ENCODE measurements around the gene CHGA.

CHGA gene

GRCh38 chr14:92929689-92930608 lies 7.0 kb downstream of the CHGA start:
- Histone ChIP-seq H3K4me3 (ENCODE audit: low read length) (no peak overlapping the region), H3K9ac (ENCODE audit: low read length) (no peak overlapping the region), H3K23ac (ENCODE audit: low read length) (no peak overlapping the region), H2BK15ac (replicated peaks; ENCODE audit: low read depth) (no peak overlapping the region), H2BK5ac (ENCODE audit: low read length) (no peak overlapping the region), H3K79me1 (ENCODE audit: low read length) (no peaks in the 10 kb centered on the region), H3K18ac (ENCODE audit: low read length) (no peak overlapping the region), H3K4me1 (ENCODE audit: control insufficient read depth, low read depth, low read length) (no peaks in the 10 kb centered on the region), H3K4ac (ENCODE audit: low read depth, low read length) (no peak overlapping the region), H3K4me2 (ENCODE audit: low read length) (no peak overlapping the region), H3K36me3 (ENCODE audit: control insufficient read depth, insufficient read depth, low read length) (no peaks in the 10 kb centered on the region), H4K8ac (ENCODE audit: low read depth, low read length) (no peak overlapping the region), H2BK120ac (ENCODE audit: low read depth, low read length) (no peak overlapping the region), H3K56ac (ENCODE audit: low read length) (no peak overlapping the region), H4K5ac (ENCODE audit: low read length) (no peak overlapping the region), H2AK5ac (ENCODE audit: low read length) (no peak overlapping the region), H3K79me2 (ENCODE audit: control insufficient read depth, insufficient read depth, low read length) (no peaks in the 10 kb centered on the region), H3K27ac (ENCODE audit: low read depth, low read length) (no peak overlapping the region), H3K27me3 (ENCODE audit: insufficient read depth, low read length, poor library complexity) (no peaks in the 10 kb centered on the region)
- no peak for DNase-seq
- WGBS (ENCODE audit: extremely low coverage, insufficient coverage, low lambda C conversion rate) = no CpG with 5 or more reads among the region's 20 CpGs

DNA sequence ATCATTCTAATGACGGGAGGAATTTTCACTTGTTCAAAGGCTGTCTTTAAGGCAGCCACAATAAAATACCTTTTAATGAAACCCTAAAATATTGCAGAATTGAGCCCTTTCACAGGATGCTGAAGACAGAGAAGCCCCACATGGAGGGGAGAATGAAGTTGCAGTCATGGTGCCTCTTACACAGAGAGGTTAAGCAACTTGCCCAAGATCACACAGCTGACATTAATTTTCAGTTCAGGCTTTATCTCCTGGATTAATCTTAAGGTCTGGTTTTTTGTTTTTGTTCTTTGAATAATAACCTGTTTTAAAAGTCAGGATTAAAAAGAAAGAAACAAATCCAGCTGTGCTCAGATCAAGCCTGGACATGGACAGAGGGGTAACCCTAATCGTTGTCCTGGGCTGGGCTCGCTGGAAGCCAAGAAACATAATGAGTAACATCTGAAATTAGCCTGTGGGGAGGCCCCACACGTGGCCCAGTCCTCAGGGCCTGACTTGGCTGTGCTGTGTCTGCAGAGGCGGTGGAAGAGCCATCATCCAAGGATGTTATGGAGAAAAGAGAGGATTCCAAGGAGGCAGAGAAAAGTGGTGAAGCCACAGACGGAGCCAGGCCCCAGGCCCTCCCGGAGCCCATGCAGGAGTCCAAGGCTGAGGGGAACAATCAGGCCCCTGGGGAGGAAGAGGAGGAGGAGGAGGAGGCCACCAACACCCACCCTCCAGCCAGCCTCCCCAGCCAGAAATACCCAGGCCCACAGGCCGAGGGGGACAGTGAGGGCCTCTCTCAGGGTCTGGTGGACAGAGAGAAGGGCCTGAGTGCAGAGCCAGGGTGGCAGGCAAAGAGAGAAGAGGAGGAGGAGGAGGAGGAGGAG lies 8.0 kb downstream of the CHGA start:
- no peak overlapping the region for H2AK5ac ChIP-seq (ENCODE audit: low read length)
- H3K27me3 ChIP-seq (ENCODE audit: insufficient read depth, low read length, poor library complexity) = no peaks in the 10 kb centered on the region
- H4K5ac ChIP-seq (ENCODE audit: low read length) = no peak overlapping the region
- H2BK5ac ChIP-seq (ENCODE audit: low read length) = no peak overlapping the region
- H4K8ac ChIP-seq (ENCODE audit: low read depth, low read length) = no peak overlapping the region
- H3K4ac ChIP-seq (ENCODE audit: low read depth, low read length) = no peak overlapping the region
- WGBS (ENCODE audit: extremely low coverage, insufficient coverage, low lambda C conversion rate) = no CpG with 5 or more reads among the region's 8 CpGs
- no peaks in the 10 kb centered on the region for H3K79me2 ChIP-seq (ENCODE audit: control insufficient read depth, insufficient read depth, low read length)
- no peak overlapping the region for H3K4me3 ChIP-seq (ENCODE audit: low read length)
- H3K56ac ChIP-seq (ENCODE audit: low read length) = no peak overlapping the region
- H2BK120ac ChIP-seq (ENCODE audit: low read depth, low read length) = no peak overlapping the region
- H2BK15ac ChIP-seq (replicated peaks; ENCODE audit: low read depth) = no peak overlapping the region
- no peak overlapping the region for H3K23ac ChIP-seq (ENCODE audit: low read length)
- H3K79me1 ChIP-seq (ENCODE audit: low read length) = no peaks in the 10 kb centered on the region
- H3K18ac ChIP-seq (ENCODE audit: low read length) = no peak overlapping the region
- H3K27ac ChIP-seq (ENCODE audit: low read depth, low read length) = no peak overlapping the region
- no peaks in the 10 kb centered on the region for H3K36me3 ChIP-seq (ENCODE audit: control insufficient read depth, insufficient read depth, low read length)
- no peaks in the 10 kb centered on the region for H3K4me1 ChIP-seq (ENCODE audit: control insufficient read depth, low read depth, low read length)
- H3K4me2 ChIP-seq (ENCODE audit: low read length) = no peak overlapping the region
- H3K9ac ChIP-seq (ENCODE audit: low read length) = no peak overlapping the region
- no peak for DNase-seq

GRCh38 chr14:92931681-92932447 lies 8.9 kb downstream of the CHGA start:
- Histone ChIP-seq H3K56ac (ENCODE audit: low read length) (no peak overlapping the region), H3K27me3 (ENCODE audit: insufficient read depth, low read length, poor library complexity) (no peaks in the 10 kb centered on the region), H3K36me3 (ENCODE audit: control insufficient read depth, insufficient read depth, low read length) (no peaks in the 10 kb centered on the region), H3K23ac (ENCODE audit: low read length) (no peak overlapping the region), H2BK120ac (ENCODE audit: low read depth, low read length) (no peak overlapping the region), H3K18ac (ENCODE audit: low read length) (no peak overlapping the region), H2BK15ac (replicated peaks; ENCODE audit: low read depth) (no peak overlapping the region), H4K8ac (ENCODE audit: low read depth, low read length) (no peak overlapping the region), H3K79me2 (ENCODE audit: control insufficient read depth, insufficient read depth, low read length) (no peaks in the 10 kb centered on the region), H3K4me3 (ENCODE audit: low read length) (no peak overlapping the region), H3K4me2 (ENCODE audit: low read length) (no peak overlapping the region), H4K5ac (ENCODE audit: low read length) (no peak overlapping the region), H3K4me1 (ENCODE audit: control insufficient read depth, low read depth, low read length) (no peaks in the 10 kb centered on the region), H3K4ac (ENCODE audit: low read depth, low read length) (no peak overlapping the region), H2AK5ac (ENCODE audit: low read length) (no peak overlapping the region), H3K79me1 (ENCODE audit: low read length) (no peaks in the 10 kb centered on the region), H3K27ac (ENCODE audit: low read depth, low read length) (no peak overlapping the region), H3K9ac (ENCODE audit: low read length) (no peak overlapping the region), H2BK5ac (ENCODE audit: low read length) (no peak overlapping the region)
- no CpG with 5 or more reads among the region's 18 CpGs for WGBS (ENCODE audit: extremely low coverage, insufficient coverage, low lambda C conversion rate)
- DNase-seq = no peak

GRCh38 chr14:92932448-92933395 lies 9.8 kb downstream of the CHGA start:
- Histone ChIP-seq H4K5ac (ENCODE audit: low read length) (no peak overlapping the region), H3K56ac (ENCODE audit: low read length) (no peak overlapping the region), H3K4me2 (ENCODE audit: low read length) (no peak overlapping the region), H3K9ac (ENCODE audit: low read length) (no peak overlapping the region), H3K79me2 (ENCODE audit: control insufficient read depth, insufficient read depth, low read length) (no peaks in the 10 kb centered on the region), H3K27ac (ENCODE audit: low read depth, low read length) (no peak overlapping the region), H3K23ac (ENCODE audit: low read length) (no peak overlapping the region), H3K4ac (ENCODE audit: low read depth, low read length) (no peak overlapping the region), H3K4me3 (ENCODE audit: low read length) (no peak overlapping the region), H2AK5ac (ENCODE audit: low read length) (no peak overlapping the region), H4K8ac (ENCODE audit: low read depth, low read length) (no peak overlapping the region), H3K36me3 (ENCODE audit: control insufficient read depth, insufficient read depth, low read length) (no peaks in the 10 kb centered on the region), H2BK120ac (ENCODE audit: low read depth, low read length) (no peak overlapping the region), H3K27me3 (ENCODE audit: insufficient read depth, low read length, poor library complexity) (no peaks in the 10 kb centered on the region), H3K79me1 (ENCODE audit: low read length) (no peaks in the 10 kb centered on the region), H2BK5ac (ENCODE audit: low read length) (no peak overlapping the region), H2BK15ac (replicated peaks; ENCODE audit: low read depth) (no peak overlapping the region), H3K4me1 (ENCODE audit: control insufficient read depth, low read depth, low read length) (no peaks in the 10 kb centered on the region), H3K18ac (ENCODE audit: low read length) (no peak overlapping the region)
- DNase-seq = no peak
- no CpG with 5 or more reads among the region's 35 CpGs for WGBS (ENCODE audit: extremely low coverage, insufficient coverage, low lambda C conversion rate)

- H2AK5ac ChIP-seq (ENCODE audit: low read length) = no peak overlapping the region
- no peak overlapping the region for H3K18ac ChIP-seq (ENCODE audit: low read length)
- no peak for DNase-seq
- H3K4me3 ChIP-seq (ENCODE audit: low read length) = no peak overlapping the region
- no peaks in the 10 kb centered on the region for H3K4me1 ChIP-seq (ENCODE audit: control insufficient read depth, low read depth, low read length)
- H3K27me3 ChIP-seq (ENCODE audit: insufficient read depth, low read length, poor library complexity) = no peaks in the 10 kb centered on the region
- H4K8ac ChIP-seq (ENCODE audit: low read depth, low read length) = no peak overlapping the region
- H3K9ac ChIP-seq (ENCODE audit: low read length) = no peak overlapping the region
- H3K79me2 ChIP-seq (ENCODE audit: control insufficient read depth, insufficient read depth, low read length) = no peaks in the 10 kb centered on the region
- H3K56ac ChIP-seq (ENCODE audit: low read length) = no peak overlapping the region
- H4K5ac ChIP-seq (ENCODE audit: low read length) = no peak overlapping the region
- H2BK5ac ChIP-seq (ENCODE audit: low read length) = no peak overlapping the region
- H3K23ac ChIP-seq (ENCODE audit: low read length) = no peak overlapping the region
- H3K27ac ChIP-seq (ENCODE audit: low read depth, low read length) = no peak overlapping the region
- H3K36me3 ChIP-seq (ENCODE audit: control insufficient read depth, insufficient read depth, low read length) = no peaks in the 10 kb centered on the region
- H2BK15ac ChIP-seq (replicated peaks; ENCODE audit: low read depth) = no peak overlapping the region
- no peaks in the 10 kb centered on the region for H3K79me1 ChIP-seq (ENCODE audit: low read length)
- no peak overlapping the region for H3K4ac ChIP-seq (ENCODE audit: low read depth, low read length)
- WGBS (ENCODE audit: extremely low coverage, insufficient coverage, low lambda C conversion rate) = no CpG with 5 or more reads among the region's 8 CpGs
- H2BK120ac ChIP-seq (ENCODE audit: low read depth, low read length) = no peak overlapping the region
- no peak overlapping the region for H3K4me2 ChIP-seq (ENCODE audit: low read length)
Measured at GRCh38 chr14:92933481-92933880, 10.5 kb downstream of the CHGA start.

Data from mesendoderm (in vitro differentiated cells).